IMR-90 (cell line): ENCODE measurements around the gene MPRIP.

Source experiments
- CEBPB ChIP-seq: IDR thresholded peaks from 2 replicates; pipeline ENCODE4 v1.6.1; 2012; ENCODE audit warnings: low read depth, low read length, improper control_type of control experiment
- MAFK ChIP-seq: IDR thresholded peaks from 2 replicates; pipeline ENCODE4 v1.6.1; 2012; ENCODE audit warnings: low read depth, low read length, improper control_type of control experiment
- POLR2A ChIP-seq: IDR thresholded peaks from 2 replicates; pipeline ENCODE4 v1.6.1; 2012; ENCODE audit warnings: mild to moderate bottlenecking, low read depth, low read length
- TF ChIP-seq, protein P1 (sequence below): conservative IDR thresholded peaks from 2 replicates; pipeline ENCODE4 v1.5.1; 2012; ENCODE audit warnings: mild to moderate bottlenecking, low read depth, low read length, improper control_type of control experiment

DNA sequence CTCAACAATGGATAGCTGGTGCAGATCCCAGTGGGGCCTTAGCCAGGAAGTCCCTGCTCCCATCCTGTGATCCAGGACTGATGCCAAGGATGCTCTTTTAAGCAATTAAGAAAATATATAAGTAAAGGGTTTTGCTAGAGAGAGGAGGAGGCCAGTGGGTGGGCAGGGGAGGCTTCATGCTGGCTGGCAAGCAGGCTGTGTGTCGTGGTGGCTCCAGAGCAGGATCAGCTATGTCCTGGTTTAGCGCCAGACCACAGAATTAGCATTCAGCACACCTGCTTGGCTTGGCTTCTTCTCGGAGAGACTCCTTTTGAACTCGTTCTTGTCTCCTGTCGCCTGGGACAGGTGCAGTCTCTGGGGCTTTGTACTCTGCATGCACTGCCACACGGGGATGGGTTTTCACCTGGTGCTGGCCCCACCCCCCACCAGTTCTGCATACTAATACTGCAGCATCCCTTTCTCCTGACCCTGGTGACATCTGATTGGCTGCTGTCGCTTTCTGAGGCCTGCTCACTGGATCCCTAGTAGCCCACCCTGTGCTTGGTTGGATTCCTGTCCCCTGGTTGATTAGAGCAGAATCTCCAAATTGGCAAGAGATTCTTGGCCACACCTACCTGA lies 97.8 kb downstream of the MPRIP start:
- TF ChIP-seq MAFK (no peak), CEBPB (no peak), POLR2A (no peak)
- TF ChIP-seq, protein P1, sequence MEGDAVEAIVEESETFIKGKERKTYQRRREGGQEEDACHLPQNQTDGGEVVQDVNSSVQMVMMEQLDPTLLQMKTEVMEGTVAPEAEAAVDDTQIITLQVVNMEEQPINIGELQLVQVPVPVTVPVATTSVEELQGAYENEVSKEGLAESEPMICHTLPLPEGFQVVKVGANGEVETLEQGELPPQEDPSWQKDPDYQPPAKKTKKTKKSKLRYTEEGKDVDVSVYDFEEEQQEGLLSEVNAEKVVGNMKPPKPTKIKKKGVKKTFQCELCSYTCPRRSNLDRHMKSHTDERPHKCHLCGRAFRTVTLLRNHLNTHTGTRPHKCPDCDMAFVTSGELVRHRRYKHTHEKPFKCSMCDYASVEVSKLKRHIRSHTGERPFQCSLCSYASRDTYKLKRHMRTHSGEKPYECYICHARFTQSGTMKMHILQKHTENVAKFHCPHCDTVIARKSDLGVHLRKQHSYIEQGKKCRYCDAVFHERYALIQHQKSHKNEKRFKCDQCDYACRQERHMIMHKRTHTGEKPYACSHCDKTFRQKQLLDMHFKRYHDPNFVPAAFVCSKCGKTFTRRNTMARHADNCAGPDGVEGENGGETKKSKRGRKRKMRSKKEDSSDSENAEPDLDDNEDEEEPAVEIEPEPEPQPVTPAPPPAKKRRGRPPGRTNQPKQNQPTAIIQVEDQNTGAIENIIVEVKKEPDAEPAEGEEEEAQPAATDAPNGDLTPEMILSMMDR, result no peak
